HCT116 (cell line): ENCODE data around the gene CATSPER4.

Experiments used
- CEBPB ChIP-seq: IDR thresholded peaks from 2 replicates; pipeline ENCODE4 v1.6.1; 2012; ENCODE audit warnings: low read depth
- EZH2 ChIP-seq: fragments of 200-600 bp; sonication (generic); IDR thresholded peaks from 2 replicates; pipeline ENCODE4 v1.6.1; 2017; ENCODE audit warnings: antibody characterized with exemption, mixed run types
- EZH2phosphoT487 ChIP-seq: fragments of 200-600 bp; IDR thresholded peaks from 2 replicates; pipeline ENCODE4 v1.6.1; 2018; ENCODE audit warnings: antibody characterized with exemption, borderline replicate concordance
- POLR2A ChIP-seq: IDR thresholded peaks from 2 replicates; pipeline ENCODE4 v1.7.0; 2011; ENCODE audit warnings: borderline replicate concordance; ENCODE audit not compliant: insufficient read depth, insufficient read length; ENCODE audit errors: extremely low read depth
- TF ChIP-seq, protein P1 (sequence below), 3 experiments: fragments of 200-600 bp in 1 of 3; sonication (generic) in 1 of 3; IDR thresholded peaks in 2 of 3; conservative IDR thresholded peaks in 1 of 3; 2 replicates each; pipeline ENCODE4 v1.5.1; 2012 to 2017; ENCODE audit warnings: low read depth in 2 of 3, low read length in 2 of 3, antibody characterized with exemption in 1 of 3, borderline replicate concordance in 1 of 3, control low read depth in 1 of 3, mild to moderate bottlenecking in 1 of 3, mixed read lengths in 1 of 3, mixed run types in 1 of 3, moderate library complexity in 1 of 3; ENCODE audit not compliant: insufficient read depth in 1 of 3
- TF ChIP-seq, protein P2 (sequence below): IDR thresholded peaks from 2 replicates; pipeline ENCODE4 v1.6.1; 2012

DNA sequence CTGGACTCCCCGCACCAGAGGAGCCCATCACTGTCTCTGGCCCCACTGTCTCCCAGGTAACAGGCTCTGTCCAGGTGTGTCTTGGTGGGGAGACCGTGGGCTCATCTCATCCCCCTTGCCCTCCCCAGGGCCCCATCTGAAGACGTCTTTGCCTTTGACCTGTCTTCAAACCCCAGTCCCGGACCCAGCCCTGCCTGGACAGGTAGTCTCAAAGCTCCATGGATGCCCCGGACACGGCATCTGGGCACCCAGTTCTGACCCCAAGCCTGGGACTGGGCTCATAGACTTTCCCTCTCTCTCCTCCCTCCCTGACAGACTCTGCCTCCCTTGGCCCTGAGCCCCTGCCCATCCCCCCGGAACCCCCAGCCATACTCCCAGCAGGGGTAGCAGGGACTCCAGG, 6.3 kb upstream of the CATSPER4 start:
- TF ChIP-seq, protein P1, sequence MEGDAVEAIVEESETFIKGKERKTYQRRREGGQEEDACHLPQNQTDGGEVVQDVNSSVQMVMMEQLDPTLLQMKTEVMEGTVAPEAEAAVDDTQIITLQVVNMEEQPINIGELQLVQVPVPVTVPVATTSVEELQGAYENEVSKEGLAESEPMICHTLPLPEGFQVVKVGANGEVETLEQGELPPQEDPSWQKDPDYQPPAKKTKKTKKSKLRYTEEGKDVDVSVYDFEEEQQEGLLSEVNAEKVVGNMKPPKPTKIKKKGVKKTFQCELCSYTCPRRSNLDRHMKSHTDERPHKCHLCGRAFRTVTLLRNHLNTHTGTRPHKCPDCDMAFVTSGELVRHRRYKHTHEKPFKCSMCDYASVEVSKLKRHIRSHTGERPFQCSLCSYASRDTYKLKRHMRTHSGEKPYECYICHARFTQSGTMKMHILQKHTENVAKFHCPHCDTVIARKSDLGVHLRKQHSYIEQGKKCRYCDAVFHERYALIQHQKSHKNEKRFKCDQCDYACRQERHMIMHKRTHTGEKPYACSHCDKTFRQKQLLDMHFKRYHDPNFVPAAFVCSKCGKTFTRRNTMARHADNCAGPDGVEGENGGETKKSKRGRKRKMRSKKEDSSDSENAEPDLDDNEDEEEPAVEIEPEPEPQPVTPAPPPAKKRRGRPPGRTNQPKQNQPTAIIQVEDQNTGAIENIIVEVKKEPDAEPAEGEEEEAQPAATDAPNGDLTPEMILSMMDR (IDR thresholded peaks at IDR 0.05 in 2 of 3, conservative IDR thresholded peaks at IDR 0.05 in 1 of 3; ENCODE audit: borderline replicate concordance in 1 of 3, insufficient read depth in 1 of 3, low read depth in 2 of 3, low read length in 2 of 3): no peak
- TF ChIP-seq EZH2phosphoT487 (no peak), CEBPB (no peak), EZH2 (no peak), POLR2A (no peak)
- TF ChIP-seq, protein P2, sequence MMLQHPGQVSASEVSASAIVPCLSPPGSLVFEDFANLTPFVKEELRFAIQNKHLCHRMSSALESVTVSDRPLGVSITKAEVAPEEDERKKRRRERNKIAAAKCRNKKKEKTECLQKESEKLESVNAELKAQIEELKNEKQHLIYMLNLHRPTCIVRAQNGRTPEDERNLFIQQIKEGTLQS: no peak
